GM18861 (cell line): ENCODE results near the gene ERC1.

ENCODE experiments used
- ATAC-seq: cut with Tn5 transposase; IDR thresholded peaks from one replicate; pipeline ENCODE4 v1.9.1; 2021; ENCODE audit not compliant: unreplicated experiment

Gene ERC1

DNA sequence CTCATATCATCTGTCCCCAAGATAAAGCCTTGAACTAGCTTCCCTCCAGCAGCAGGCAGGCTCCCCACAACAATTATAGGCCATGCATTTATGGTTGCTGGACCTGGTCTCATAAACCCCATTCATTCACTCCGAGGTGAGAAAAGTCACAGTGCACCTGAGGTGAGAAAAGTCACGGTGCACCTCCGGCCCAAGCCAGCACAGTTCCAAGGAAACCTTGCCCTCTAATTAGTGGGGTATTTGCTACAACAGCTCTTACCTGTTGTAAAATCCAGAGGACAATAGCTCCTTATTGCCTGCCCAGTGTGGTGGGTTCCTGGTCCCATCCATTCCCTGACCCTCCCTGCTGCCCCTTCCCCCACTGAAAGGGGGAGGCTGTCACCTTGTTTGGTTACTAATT, 537.8 kb downstream of the ERC1 start:
- no peak for ATAC-seq

DNA sequence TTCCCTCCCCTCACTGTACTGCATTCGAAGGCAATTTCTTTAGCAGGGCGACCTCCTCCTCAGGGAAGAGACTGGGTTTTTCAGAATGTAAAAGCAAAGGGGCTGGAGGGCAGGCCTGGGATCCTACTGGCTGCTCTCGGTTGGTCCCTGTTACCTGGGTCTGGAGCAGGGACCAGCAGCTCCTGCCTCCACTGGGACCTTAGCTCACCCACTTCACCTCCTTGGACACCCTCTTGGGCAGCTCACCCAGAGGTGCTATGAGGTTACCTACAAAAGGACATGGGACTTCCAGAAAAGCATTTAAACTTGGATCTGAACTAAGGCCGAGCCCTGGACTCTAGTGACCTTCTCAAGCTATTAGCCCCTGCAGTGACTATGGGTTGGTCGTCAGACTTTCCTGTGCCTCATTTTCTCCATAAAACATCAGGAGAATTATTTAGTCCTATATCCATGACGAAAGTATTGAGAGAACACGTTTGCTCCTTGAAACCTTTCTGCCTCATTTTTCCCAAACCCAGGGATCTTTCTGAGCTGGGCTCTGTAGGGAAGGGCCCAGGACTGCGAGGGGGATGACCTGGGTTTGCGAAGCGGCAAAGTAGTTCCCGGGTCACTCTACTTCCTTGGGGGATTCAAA, 538.3 kb downstream of the ERC1 start:
- ATAC-seq: no peak

DNA sequence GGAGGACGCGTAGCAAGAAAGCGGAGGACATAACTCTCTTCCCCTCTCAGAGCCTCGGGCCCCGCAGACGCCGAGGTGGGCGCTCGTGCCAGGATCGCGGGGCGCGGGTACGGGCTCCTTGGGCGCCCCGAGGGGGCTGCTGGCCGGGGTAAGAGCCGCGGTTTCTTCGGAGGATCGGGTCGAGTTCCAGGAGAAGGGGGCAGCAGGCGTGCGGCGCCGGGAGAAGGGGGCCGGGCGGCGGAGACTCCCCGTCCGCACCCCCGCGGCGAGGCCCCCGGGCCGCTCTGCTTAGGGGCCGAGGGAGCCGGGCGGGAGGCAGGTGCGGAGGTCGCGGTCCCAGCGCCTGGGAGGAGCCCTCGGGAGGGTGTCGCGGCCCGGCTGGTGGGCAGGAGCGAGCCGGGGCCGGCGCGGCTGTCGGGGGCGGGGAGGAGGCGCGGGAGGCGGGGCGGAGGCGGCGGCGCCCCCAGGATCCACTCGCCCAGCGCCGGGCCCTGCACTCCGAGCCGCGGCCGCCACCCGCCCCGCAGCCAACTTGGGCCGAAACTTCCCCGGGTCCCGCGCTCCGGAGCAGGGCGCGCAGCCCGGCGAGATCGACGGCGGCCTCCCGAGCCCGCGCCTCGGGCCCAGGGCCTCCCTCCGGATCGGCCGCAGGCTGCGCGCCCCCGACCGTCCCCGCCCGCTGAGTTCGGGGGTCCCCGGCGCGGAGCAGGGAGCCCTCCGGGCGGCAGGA, 539.0 kb downstream of the ERC1 start:
- no peak for ATAC-seq

DNA sequence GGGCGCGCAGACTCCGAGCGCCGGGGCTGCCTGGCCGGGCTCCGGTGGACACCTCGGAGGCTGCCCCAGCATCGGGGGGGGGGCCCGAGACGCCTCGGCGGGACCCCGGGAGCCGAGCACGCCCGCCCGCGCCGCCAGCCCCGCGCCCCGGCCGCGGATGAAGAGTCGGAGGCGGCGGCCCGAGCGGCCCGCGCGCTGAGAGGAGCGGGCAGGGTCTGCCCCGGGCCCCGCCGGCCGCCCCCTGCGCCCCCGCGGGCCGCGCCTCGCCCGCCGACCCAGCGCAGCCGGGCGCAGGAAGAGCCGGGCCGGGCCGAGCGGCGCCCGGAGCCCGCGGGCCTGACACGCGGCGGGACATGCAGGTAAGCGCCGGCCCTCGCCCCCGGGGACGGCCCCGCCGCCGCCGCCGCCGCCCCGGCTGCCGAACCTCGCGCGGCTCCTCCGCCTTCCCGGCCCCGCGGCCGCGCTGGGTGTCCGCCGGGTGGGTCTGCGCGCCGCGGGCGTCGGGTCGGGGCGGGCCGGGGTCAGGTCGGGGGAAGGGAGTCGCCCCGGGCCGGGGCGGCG, 539.6 kb downstream of the ERC1 start:
- ATAC-seq: no peak

DNA sequence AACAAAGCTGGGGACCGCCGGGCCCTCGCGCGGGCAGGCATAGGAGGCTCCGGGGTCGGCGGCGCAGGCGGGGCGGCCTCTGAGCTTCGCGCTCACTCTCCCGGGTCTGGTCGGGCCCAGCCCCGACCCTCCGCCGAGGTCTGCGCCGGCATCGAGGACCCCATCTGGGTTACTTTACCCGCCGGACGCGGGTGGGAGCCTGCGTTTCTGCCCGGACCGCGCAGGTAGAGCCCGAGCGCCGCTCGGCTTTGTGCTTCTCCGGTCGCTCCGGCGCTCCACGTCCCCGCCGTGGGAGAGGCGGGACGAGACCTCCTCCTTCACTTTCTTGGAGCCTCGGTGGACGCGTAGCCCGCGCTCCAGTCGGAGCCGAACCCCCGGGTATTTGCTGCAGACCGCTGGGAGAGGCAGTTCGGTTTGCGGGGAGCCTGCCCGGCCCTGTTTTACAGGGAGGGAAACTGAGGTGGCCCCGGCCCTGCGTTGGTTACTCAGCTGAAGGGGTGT, 540.2 kb downstream of the ERC1 start:
- no peak for ATAC-seq

DNA sequence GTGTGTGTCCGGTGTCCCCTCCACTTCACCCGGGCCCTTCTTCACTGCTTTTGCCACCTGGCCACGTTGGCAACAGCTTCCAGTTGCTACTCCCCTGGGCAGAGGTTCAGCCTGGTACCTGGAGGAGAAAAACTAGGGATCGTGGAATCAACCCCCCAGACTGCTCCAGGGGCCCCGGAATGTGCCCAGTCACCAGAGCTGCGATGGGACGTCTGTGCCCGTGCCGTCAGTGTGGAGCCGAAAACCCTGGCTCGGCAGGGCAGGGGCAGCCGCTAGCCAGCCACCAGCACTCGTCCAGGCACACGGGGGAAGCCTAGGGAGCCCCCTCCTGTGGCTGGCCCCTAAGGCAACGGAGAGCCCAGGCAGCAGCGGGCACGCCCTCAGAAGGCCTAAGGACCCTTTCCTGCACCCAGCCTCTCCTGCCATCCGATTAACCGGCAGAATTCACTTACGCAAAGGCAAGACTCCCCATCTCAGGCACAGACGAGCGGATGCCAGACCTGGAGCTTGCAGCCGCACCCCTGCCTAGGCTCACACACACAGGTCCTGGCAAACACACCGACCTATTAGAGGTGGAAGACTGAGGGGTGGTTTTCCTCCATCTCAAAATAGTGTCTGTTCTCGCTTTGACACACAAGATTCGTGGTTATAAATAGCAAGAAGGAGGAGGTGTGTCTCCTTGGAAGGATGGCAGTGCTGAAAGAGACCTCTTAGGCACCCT, 540.8 kb downstream of the ERC1 start:
- ATAC-seq: no peak

DNA sequence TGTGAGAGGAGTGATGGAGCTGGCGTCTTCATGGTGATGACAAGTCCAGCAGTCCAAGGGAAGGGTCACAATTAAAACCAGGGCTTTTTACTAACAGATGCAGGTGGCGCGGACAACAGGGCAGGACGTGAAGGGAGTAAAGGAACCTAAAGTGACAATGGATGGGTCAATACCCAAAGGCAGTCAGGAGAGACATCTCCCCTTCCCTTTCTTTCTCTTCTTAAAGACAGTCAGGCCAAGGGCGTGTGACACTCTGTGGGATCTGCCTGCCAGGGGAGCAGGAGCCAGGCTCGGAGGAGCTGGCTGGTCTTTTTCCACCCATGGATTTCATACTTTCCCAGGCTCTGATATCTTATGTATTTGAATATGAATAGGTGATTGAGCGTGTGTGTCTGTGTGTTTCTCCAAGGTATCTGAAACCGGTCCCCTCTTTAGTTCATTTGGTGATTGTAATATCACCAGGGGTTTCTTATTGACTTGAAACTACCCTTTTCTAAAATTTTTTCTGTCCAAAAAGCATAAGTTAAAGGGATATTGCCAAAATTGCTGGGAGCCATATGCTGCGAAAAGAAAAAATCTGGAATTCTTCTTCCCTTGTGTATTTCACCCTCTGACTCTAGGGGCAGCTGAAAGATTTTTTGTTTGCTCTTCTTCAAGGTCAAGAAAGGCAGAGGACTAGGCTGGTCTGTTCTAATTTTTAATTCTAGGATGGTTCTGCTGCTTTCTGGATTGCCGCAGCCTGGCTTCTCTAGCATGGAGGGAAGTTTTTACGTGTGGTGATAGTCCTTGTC, 541.5 kb downstream of the ERC1 start:
- no peak for ATAC-seq

DNA sequence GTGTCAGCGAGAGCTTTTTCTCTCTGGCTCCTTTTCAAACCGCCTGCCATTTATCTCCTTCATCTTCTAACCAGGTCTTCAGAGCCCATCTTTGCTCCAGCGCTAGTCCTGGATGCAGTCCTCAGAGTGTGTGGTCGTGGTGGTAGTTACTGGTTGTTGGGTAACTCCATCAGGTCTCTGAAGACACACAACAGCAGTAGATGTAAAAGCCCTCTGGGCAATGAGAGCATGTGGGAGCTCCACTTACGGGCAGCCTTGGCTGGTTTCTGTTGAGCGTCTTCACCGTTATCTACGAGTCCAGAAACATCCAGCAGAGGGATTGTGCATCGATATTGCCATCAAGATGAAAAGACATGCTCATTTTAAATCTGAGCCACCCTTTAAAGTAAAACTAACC, 542.2 kb downstream of the ERC1 start:
- peak; percentile 15 for ATAC-seq

DNA sequence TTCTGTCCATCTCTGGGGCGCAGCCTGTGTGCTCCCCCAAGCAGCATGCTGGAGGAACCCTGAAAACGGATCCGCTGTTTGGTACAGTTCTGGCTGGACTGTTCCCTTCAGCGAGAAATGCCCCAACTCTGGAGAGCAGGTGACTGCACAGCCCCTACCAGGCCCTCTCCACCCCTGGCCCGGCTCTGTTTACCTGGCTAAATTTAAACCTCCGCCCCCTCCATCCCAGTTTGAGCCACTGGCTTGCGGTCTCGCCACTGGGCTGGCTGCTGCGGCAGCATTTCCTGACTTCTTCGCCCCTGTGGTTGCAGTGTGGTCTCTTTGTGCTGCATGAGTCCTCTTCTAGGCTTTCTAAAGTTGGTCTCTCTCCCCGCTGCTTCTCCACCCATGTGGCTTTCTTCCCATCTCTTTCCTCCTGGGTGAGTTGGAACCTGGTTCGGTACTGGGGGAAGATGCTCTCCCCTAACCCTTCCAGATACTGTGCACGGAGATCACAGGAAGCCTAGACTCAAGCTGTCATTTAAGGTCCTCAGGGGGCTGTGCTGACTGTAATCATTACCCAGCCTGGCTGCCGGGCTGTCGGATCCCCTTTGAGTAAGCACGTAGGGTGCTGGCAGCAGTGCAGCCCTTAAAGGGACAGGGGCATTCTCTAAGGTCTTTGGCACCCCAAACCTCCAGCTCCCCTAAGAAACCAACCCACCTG, 542.7 kb downstream of the ERC1 start:
- peak; percentile 43 for ATAC-seq

DNA sequence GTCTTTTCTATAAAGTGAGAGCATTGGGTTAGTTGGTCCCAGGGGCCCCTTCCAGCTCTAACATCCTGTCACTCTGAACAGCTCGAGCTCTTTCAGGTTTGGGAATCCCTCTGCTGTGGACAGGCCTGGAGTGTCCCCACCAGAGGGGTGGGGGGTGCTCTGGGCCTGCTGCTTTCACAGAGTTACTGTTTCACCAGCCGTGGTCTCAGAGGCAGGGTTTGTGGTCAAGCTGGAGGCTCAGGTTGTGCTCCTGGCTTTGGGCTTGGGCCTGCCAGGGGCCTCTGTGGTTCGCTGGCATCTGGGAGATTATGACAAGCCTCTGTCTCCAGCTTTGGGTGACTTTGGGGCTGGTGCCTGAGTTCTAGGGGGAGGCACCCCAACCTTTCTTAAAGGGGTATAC, 543.7 kb downstream of the ERC1 start:
- peak; percentile 33 for ATAC-seq

DNA sequence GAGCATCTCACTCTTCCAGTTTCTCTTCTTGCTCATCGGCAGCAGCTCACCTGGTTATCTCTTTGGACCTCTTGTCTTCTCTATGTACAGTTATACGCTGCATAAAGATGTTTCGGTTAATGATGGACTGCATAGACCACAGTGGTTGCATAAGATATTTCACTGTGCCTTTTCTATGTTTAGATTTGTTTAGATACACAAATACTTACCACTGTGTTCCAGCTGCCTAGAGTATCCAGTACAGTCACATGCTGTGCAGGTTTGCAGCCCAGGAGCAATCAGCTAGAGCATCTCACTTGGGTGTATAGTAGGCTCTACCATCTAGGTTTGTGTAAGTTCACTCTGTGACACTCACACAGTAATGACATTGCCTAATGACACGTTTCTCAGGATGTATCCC, 545.8 kb downstream of the ERC1 start:
- ATAC-seq: no peak

DNA sequence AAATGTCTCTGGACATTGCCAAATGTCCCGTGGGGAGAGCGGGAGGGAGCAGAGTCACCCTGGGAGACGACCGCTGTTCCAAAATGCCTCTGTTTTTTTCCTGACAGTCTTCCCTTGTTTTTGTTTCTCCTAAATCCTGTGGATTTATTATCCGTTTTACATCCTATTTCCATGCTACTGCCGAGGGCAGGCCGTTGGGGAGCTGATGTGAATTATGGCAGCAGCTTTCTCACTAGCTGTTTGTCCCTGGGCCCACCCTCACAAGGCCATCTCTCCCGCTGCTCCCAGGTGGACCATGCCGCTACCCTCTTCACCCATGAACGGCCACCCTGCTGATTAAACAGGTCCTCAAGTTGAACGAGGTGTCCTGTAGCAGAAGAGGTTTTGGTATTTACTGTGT, 548.1 kb downstream of the ERC1 start:
- ATAC-seq: no peak

DNA sequence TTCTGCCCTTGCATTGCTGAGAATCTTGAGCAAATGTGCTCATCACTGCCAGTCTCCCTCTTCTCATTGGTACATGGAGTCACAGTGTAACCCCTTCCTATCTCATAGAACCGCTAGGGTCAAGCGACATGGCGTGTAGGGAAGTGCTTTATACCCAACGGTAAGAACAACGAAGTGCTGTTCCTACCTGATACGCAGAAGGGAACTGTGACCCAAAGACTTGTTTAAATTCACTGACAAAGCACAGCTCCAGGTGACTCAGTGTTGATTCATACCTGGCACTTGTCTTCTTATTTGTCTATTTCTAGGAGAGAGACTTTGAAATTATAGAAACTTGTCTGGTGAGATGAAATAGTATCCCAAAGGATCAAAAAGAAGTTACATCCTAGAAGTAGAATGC, 549.7 kb downstream of the ERC1 start:
- ATAC-seq: no peak

DNA sequence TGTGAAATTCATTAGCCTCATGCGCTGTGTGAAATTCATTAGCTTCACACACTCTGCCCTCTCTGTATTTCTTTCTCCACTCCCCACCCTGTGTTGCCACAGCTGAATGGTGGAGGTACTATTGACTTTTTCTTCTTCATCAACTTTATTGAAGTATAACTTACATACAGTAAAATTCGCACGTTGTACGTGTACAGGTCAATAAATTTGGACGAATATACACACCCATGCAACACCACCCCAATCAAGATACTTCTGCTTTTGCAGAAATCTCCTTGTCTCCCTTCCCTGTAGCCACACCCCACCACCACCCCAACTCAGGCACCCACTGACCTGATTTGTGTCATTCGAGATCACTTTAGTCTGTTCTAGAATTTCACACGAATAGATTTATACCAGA, 551.6 kb downstream of the ERC1 start:
- no peak for ATAC-seq

DNA sequence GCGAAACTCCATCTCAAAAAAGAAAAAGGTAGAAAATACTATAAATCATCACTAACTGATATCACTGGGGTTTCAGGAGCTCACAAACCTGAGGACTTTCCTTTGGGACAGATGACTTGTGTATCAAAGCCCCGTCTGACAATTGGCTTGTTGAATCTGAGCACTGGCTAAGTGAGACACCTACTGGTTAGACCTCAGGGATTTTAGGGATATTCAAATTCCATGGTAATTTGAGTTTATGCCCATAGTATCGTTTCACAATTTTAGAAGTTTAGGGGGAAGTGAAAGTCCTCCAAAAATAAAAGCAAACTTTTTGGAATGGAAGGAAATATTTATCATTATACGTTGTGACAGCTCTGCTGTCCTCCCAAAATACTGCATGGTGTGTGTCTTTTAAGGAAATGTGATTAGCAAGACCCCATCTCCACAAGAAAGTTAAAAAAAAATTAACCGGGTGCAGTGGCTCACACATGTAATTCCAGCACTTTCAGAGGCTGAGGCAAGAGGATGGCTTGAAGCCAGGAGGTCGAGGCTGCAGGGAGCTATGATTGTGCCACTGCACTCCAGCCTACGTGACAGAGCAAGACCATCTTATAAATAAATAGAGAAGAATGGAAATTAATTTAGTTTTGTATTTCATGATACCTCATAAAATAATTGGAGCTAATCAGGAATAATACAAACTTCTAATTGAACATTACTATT, 554.1 kb downstream of the ERC1 start:
- ATAC-seq: no peak
